Aorta (tissue), 5 donors: Measurements from ENCODE around the gene CUX1. TPM values are rescaled to one million over a fixed set of nuclear protein-coding genes. Genes with fewer than 3 reads are reported as not detected.

Experiments used
- ATAC-seq: fragments of 200-7000 bp; cut with Tn5 transposase; one replicate; pipeline ENCODE4 v1.9.1; 2022; ENCODE audit warnings: moderate library complexity; ENCODE audit not compliant: low FRiP score
- DNase-seq, 2 donors: peaks; one replicate each; pipeline ENCODE4 v3.0.0-alpha.2; 2020
- H3K27ac ChIP-seq, 2 donors: one replicate each; pipeline ENCODE4 v1.5.1; 2013; ENCODE audit warnings: low read length in 2 of 2, mild to moderate bottlenecking in 2 of 2, moderate library complexity in 2 of 2, control low read depth in 1 of 2, inconsistent platforms in 1 of 2, low read depth in 1 of 2
- H3K27me3 ChIP-seq, 2 donors: one replicate each; pipeline ENCODE4 v1.6.1; 2013; ENCODE audit warnings: control low read depth in 1 of 2, low read length in 1 of 2, mild to moderate bottlenecking in 1 of 2, moderate library complexity in 1 of 2; ENCODE audit not compliant: insufficient read depth in 2 of 2, control insufficient read depth in 1 of 2
- H3K36me3 ChIP-seq, 2 donors: one replicate each; pipeline ENCODE4 v1.6.1; 2013; ENCODE audit warnings: control low read depth in 1 of 2, low read length in 1 of 2, mild to moderate bottlenecking in 1 of 2; ENCODE audit not compliant: insufficient read depth in 2 of 2, control insufficient read depth in 1 of 2
- H3K4me1 ChIP-seq, 2 donors: one replicate each; pipeline ENCODE4 v1.6.1; 2013; ENCODE audit warnings: low read length in 2 of 2, control low read depth in 1 of 2, mild to moderate bottlenecking in 1 of 2, moderate library complexity in 1 of 2; ENCODE audit not compliant: insufficient read depth in 2 of 2, control insufficient read depth in 1 of 2
- H3K4me3 ChIP-seq, 2 donors: one replicate each; pipeline ENCODE4 v1.5.1; 2013; ENCODE audit warnings: low read length in 2 of 2, control low read depth in 1 of 2, mild to moderate bottlenecking in 1 of 2
- H3K9me3 ChIP-seq: one replicate; pipeline ENCODE4 v1.6.1; 2013; ENCODE audit warnings: mild to moderate bottlenecking, low read length; ENCODE audit not compliant: control insufficient read depth
- WGBS, 2 donors: extraction: QIAGEN DNeasy Blood & Tissue Kit; methylation state at CpG; one replicate each; pipeline ENCODE4 v1.1.7; 2013; 5-methylcytosine and 5-hydroxymethylcytosine counted together
- intact Hi-C, 2 donors: fragments of 100-400 bp; cut with DNase I; formaldehyde crosslinking; loops; one replicate each; pipeline versions ENCODE4 v1.14.2 to v1.15.0; 2022
- polyA plus RNA-seq, 2 donors: library from polyadenylated mRNA; stranded (reverse); fragments of 200-250 nt; gene quantifications; one replicate each; pipeline ENCODE4 v1.2.3, GENCODE V29; 2013
- total RNA-seq, 2 donors: library from RNA; stranded (reverse); fragmentation: NEBNext Ultra II Directional; extraction: Animal tissue kit (Norgen Biotek cat#: 25700); gene quantifications; one replicate each; pipeline ENCODE4 v1.2.1, GENCODE V29; 2021
- donor health status: healthy with polysubstance abuse.
- donor health status: Bipolar disorder and iron deficiency.
- donor health status: DM: no; HTN: no; CAD: no.
- donor health status: DM: no; HTN: no; CAD: no.
- donor health status: DM: yes; HTN: yes; CAD: no.

The CUX1 gene
- total and polyA plus RNA-seq, 4 donors, result 51.6 to 159 (median 94.1) TPM

- intact Hi-C loops, result no loop called here
- H3K4me3 ChIP-seq, result no peak overlapping the region
- H3K27ac ChIP-seq, result no peak overlapping the region
- no peaks in the 10 kb centered on the region for H3K4me1 ChIP-seq
- no peak for DNase-seq
- no peak for ATAC-seq
- no peaks in the 10 kb centered on the region for H3K27me3 ChIP-seq
- WGBS, 2 donors, result 65 to 73% methylated on average over 9 of the region's 9 CpGs
- H3K9me3 ChIP-seq, result no peaks in the 10 kb centered on the region
- no peaks in the 10 kb centered on the region for H3K36me3 ChIP-seq
Observed at GRCh38 chr7:101999393-101999792, 182.0 kb downstream of the CUX1 start.

GRCh38 chr7:102000123-102000522, 182.7 kb downstream of the CUX1 start:
- intact Hi-C loops, result loop anchor here in 1 of 2 donors (10.0 kb wide), 1 partner anchor 125 kb away; no protein-coding TSS in a partner anchor
- WGBS, 2 donors, result 62 to 70% methylated on average over 9 of the region's 9 CpGs
- Histone ChIP-seq H3K4me1 (no peaks in the 10 kb centered on the region), H3K27ac (no peak overlapping the region), H3K36me3 (no peaks in the 10 kb centered on the region), H3K4me3 (no peak overlapping the region), H3K9me3 (no peaks in the 10 kb centered on the region), H3K27me3 (no peaks in the 10 kb centered on the region)
- no peak for ATAC-seq
- DNase-seq, result no peak

GRCh38 chr7:102004229-102004628, 186.8 kb downstream of the CUX1 start:
- Histone ChIP-seq H3K36me3 (no peaks in the 10 kb centered on the region), H3K4me1 (no peaks in the 10 kb centered on the region), H3K4me3 (no peak overlapping the region), H3K27me3 (no peaks in the 10 kb centered on the region), H3K27ac (no peak overlapping the region), H3K9me3 (no peaks in the 10 kb centered on the region)
- intact Hi-C loops, result loop anchor here in 1 of 2 donors (10.0 kb wide), 1 partner anchor 121 kb away; no protein-coding TSS in a partner anchor
- ATAC-seq (no peak), DNase-seq (no peak)
- WGBS, 2 donors, result 29 to 30% methylated on average over 4 of the region's 4 CpGs

- peak in 1 of 2 donors; percentile 63 for DNase-seq
- intact Hi-C loops, result loop anchor here in 1 of 2 donors (10.0 kb wide), 1 partner anchor 120 kb away; no protein-coding TSS in a partner anchor
- no peaks in the 10 kb centered on the region for H3K27me3 ChIP-seq
- no peaks in the 10 kb centered on the region for H3K36me3 ChIP-seq
- no peak overlapping the region for H3K4me3 ChIP-seq
- ATAC-seq, result peak; percentile 23
- WGBS, 2 donors, result 31 to 40% methylated on average over 7 of the region's 7 CpGs
- H3K9me3 ChIP-seq, result no peaks in the 10 kb centered on the region
- H3K27ac ChIP-seq, result no peak overlapping the region
- no peaks in the 10 kb centered on the region for H3K4me1 ChIP-seq
Observed at GRCh38 chr7:102004848-102005247, 187.4 kb downstream of the CUX1 start.

GRCh38 chr7:102005933-102006480, 188.6 kb downstream of the CUX1 start:
- no peaks in the 10 kb centered on the region for H3K36me3 ChIP-seq
- no peak overlapping the region for H3K4me3 ChIP-seq
- no peaks in the 10 kb centered on the region for H3K9me3 ChIP-seq
- 82 to 87% methylated on average over 23 of the region's 23 CpGs for WGBS, 2 donors
- DNase-seq (no peak), ATAC-seq (no peak)
- no peaks in the 10 kb centered on the region for H3K4me1 ChIP-seq
- intact Hi-C loops, result loop anchor here in 1 of 2 donors (10.0 kb wide), 1 partner anchor 119 kb away; no protein-coding TSS in a partner anchor
- no peak overlapping the region for H3K27ac ChIP-seq
- no peaks in the 10 kb centered on the region for H3K27me3 ChIP-seq

- intact Hi-C loops, result loop anchor here in 1 of 2 donors (10.0 kb wide), 1 partner anchor 118 kb away; no protein-coding TSS in a partner anchor
- no peaks in the 10 kb centered on the region for H3K36me3 ChIP-seq
- DNase-seq (no peak), ATAC-seq (no peak)
- H3K27ac ChIP-seq, result no peak overlapping the region
- H3K4me1 ChIP-seq, result no peaks in the 10 kb centered on the region
- H3K4me3 ChIP-seq, result no peak overlapping the region
- WGBS, 2 donors, result 93 to 96% methylated on average over 15 of the region's 15 CpGs
- H3K27me3 ChIP-seq, result no peaks in the 10 kb centered on the region
- no peaks in the 10 kb centered on the region for H3K9me3 ChIP-seq
Observed at GRCh38 chr7:102006695-102007094, 189.3 kb downstream of the CUX1 start.

- ATAC-seq (no peak), DNase-seq (no peak)
- Histone ChIP-seq H3K36me3 (no peaks in the 10 kb centered on the region), H3K4me3 (no peak overlapping the region), H3K27me3 (no peaks in the 10 kb centered on the region), H3K9me3 (no peaks in the 10 kb centered on the region), H3K4me1 (no peaks in the 10 kb centered on the region), H3K27ac (peak overlapping the region in 1 of 2 donors; percentile 76)
- 77 to 78% methylated on average over 12 of the region's 12 CpGs for WGBS, 2 donors
- intact Hi-C loops, result loop anchor here in 1 of 2 donors (10.0 kb wide), 1 partner anchor 116 kb away; no protein-coding TSS in a partner anchor
Observed at GRCh38 chr7:102008535-102009262, 191.3 kb downstream of the CUX1 start.

GRCh38 chr7:102009628-102010027, 192.2 kb downstream of the CUX1 start:
- ATAC-seq (no peak), DNase-seq (no peak)
- Histone ChIP-seq H3K4me3 (no peak overlapping the region), H3K27ac (peak overlapping the region in 1 of 2 donors; percentile 79), H3K9me3 (no peaks in the 10 kb centered on the region), H3K36me3 (no peaks in the 10 kb centered on the region), H3K27me3 (no peaks in the 10 kb centered on the region), H3K4me1 (no peaks in the 10 kb centered on the region)
- intact Hi-C loops, result loop anchor here in 1 of 2 donors (10.0 kb wide), 1 partner anchor 115 kb away; no protein-coding TSS in a partner anchor
- 12 to 13% methylated on average over 5 of the region's 5 CpGs for WGBS, 2 donors
